HEK293T (cell line): ENCODE data around the gene APBA3.

ENCODE experiments used
- CTCF ChIA-PET: fragments of 350-600 bp; formaldehyde crosslinking; extraction: SDS; loops from one replicate; lab custom pipeline; 2021; ENCODE audit warnings: antibody characterized with exemption, inconsistent platforms; lab: Yijun Ruan, JAX
- POLR2A ChIA-PET: fragments of 350-600 bp; formaldehyde crosslinking; extraction: SDS; loops from one replicate; lab custom pipeline; 2020; ENCODE audit warnings: antibody characterized with exemption, inconsistent platforms; lab: Yijun Ruan, JAX
- DNase-seq: peaks from one replicate; pipeline ENCODE4 v3.0.0; 2012; ENCODE audit warnings: mixed read lengths; ENCODE audit errors: extremely low spot score
- ARNT ChIP-seq: fragments of 450-650 bp; IDR thresholded peaks from 2 replicates; pipeline ENCODE4 v1.6.1; 2017; ENCODE audit warnings: mild to moderate bottlenecking
- BHLHE40 ChIP-seq: fragments of 450-650 bp; IDR thresholded peaks from 2 replicates; pipeline ENCODE4 v1.6.1; 2016; ENCODE audit warnings: mild to moderate bottlenecking, moderate library complexity, borderline replicate concordance
- CTBP1 ChIP-seq: fragments of 450-650 bp; IDR thresholded peaks from 2 replicates; pipeline ENCODE4 v1.6.1; 2016; ENCODE audit warnings: borderline replicate concordance
- ELF4 ChIP-seq: fragments of 450-650 bp; IDR thresholded peaks from 2 replicates; pipeline ENCODE4 v1.6.1; 2017; ENCODE audit warnings: antibody characterized with exemption
- FOXA1 ChIP-seq: fragments of 450-650 bp; IDR thresholded peaks from 2 replicates; pipeline ENCODE4 v1.6.1; 2016; ENCODE audit warnings: mild to moderate bottlenecking
- FOXK2 ChIP-seq: fragments of 450-650 bp; IDR thresholded peaks from 2 replicates; pipeline ENCODE4 v1.6.1; 2016; ENCODE audit warnings: mild to moderate bottlenecking
- FOXM1 ChIP-seq: fragments of 450-650 bp; IDR thresholded peaks from 2 replicates; pipeline ENCODE4 v1.6.1; 2017; ENCODE audit warnings: mild to moderate bottlenecking, borderline replicate concordance
- HDGF ChIP-seq: fragments of 450-650 bp; IDR thresholded peaks from 2 replicates; pipeline ENCODE4 v1.6.1; 2017; ENCODE audit warnings: antibody characterized with exemption, borderline replicate concordance
- L3MBTL2 ChIP-seq: fragments of 450-650 bp; conservative IDR thresholded peaks from 2 replicates; pipeline ENCODE4 v1.6.1; 2016; ENCODE audit warnings: mild to moderate bottlenecking
- LEF1 ChIP-seq: fragments of 450-650 bp; IDR thresholded peaks from 2 replicates; pipeline ENCODE4 v1.6.1; 2017; ENCODE audit warnings: mild to moderate bottlenecking, borderline replicate concordance
- NFRKB ChIP-seq: fragments of 450-650 bp; IDR thresholded peaks from 2 replicates; pipeline ENCODE4 v1.6.1; 2016; ENCODE audit warnings: mild to moderate bottlenecking, moderate library complexity
- SP1 ChIP-seq: fragments of 450-650 bp; IDR thresholded peaks from 2 replicates; pipeline ENCODE4 v1.6.1; 2017
- SUZ12 ChIP-seq: fragments of 450-650 bp; IDR thresholded peaks from 2 replicates; pipeline ENCODE4 v1.6.1; 2016; ENCODE audit warnings: mild to moderate bottlenecking
- TARDBP ChIP-seq: fragments of 450-650 bp; IDR thresholded peaks from 2 replicates; pipeline ENCODE4 v1.6.1; 2016
- ZNF384 ChIP-seq: fragments of 450-650 bp; IDR thresholded peaks from 2 replicates; pipeline ENCODE4 v1.6.1; 2016
- TF ChIP-seq, protein P1 (sequence below): fragments of 450-650 bp; IDR thresholded peaks from 2 replicates; pipeline ENCODE4 v1.6.1; 2016

The APBA3 gene

DNA sequence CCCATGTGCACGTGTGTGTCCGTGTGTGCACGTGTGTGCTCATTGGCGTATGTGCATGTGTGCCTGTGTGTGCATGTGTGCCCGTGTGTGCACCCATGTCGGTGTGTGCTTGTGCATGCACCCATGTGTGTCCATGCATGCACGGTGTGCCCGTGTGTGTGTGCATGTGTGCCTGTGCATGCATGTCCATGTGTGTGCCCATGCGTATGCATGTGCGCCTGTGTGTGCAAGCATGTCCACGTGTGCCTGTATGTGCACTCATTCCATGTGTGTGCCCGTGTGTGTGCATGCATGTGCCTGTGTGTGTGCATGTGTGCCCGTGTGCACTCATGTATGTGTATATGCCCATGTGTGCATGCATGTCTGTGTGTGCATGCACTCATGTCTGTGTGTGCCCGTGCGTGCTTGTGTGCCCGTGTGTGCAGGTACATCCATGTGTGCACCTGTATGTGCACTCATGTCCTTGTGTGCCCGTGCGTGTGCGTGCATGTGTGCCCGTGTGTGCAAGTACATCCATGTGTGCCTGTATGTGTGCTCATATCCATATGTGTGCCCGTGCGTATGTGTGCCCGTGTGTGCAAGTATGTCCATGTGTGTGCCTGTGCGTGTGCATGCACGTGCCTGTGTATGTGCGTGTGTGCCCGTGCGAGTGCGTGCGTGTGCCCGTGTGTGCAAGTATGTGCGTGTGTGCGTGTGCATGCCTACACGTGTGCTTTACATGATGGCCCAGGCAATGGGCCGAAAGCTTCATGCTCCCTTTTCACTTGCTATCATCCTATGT, 46.3 kb upstream of the APBA3 start:
- DNase-seq, result no peak
- ChIA-PET POLR2A (no interaction called here), CTCF (no interaction called here)
- TF ChIP-seq ELF4 (no peak), CTBP1 (no peak), FOXK2 (no peak), NFRKB (no peak), LEF1 (no peak), ZNF384 (no peak), FOXA1 (no peak), BHLHE40 (no peak), FOXM1 (no peak)

DNA sequence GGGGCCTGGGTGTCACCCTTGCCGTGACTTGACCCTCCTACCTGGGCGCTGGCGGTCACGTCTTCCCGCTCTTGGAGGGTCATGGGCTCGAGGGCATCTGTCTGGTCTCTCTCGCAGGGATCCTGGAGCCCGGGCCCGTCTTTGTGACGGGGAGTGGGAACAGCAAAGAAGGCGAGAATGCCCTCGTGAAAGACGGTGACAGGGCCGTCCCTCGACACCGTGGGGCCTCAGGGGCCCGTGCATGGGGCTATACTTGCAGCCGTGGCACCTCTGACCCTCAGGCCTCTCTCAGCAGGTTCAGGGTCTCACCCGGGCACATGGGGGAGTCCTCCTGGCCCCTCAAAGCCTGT, 45.6 kb upstream of the APBA3 start:
- no peak for TF ChIP-seq BHLHE40
- TF ChIP-seq ZNF384, result no peak
- TF ChIP-seq SP1, result no peak
- TF ChIP-seq CTBP1, result no peak
- no peak for TF ChIP-seq FOXM1
- TF ChIP-seq FOXK2, result no peak
- no peak for TF ChIP-seq ARNT
- TF ChIP-seq NFRKB, result no peak
- TF ChIP-seq, protein P1, sequence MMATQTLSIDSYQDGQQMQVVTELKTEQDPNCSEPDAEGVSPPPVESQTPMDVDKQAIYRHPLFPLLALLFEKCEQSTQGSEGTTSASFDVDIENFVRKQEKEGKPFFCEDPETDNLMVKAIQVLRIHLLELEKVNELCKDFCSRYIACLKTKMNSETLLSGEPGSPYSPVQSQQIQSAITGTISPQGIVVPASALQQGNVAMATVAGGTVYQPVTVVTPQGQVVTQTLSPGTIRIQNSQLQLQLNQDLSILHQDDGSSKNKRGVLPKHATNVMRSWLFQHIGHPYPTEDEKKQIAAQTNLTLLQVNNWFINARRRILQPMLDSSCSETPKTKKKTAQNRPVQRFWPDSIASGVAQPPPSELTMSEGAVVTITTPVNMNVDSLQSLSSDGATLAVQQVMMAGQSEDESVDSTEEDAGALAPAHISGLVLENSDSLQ, result no peak
- TF ChIP-seq ELF4, result no peak
- no peak for TF ChIP-seq FOXA1
- TF ChIP-seq SUZ12, result no peak
- no peak for TF ChIP-seq L3MBTL2
- no peak for TF ChIP-seq TARDBP
- no peak for TF ChIP-seq LEF1
- no peak for TF ChIP-seq HDGF
- DNase-seq, result no peak
- ChIA-PET CTCF (no interaction called here), POLR2A (no interaction called here)

DNA sequence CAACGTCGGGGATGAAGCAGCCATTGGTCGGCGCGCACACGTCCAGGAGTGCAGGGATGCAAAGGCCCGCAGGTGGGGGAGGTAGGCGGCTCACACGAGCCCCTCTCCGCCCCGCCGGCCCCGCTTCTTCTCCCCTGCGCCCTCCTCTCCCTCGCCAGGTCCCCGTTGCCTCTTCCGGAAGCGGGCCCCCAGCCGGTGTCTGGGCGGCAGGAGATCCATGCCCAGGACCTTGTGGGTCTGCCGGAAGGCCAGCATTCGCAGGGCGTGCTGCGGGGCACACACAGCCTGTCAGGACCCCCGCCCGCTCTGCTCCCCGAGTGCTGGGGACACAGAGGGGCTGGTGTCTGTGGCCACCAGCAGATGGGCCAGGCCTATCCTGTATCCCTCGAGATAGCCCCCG, 44.4 kb upstream of the APBA3 start:
- ChIA-PET CTCF (no interaction called here), POLR2A (no interaction called here)
- DNase-seq, result no peak
- no peak for TF ChIP-seq LEF1
- no peak for TF ChIP-seq NFRKB
- TF ChIP-seq ZNF384, result no peak
- no peak for TF ChIP-seq ARNT
- TF ChIP-seq FOXA1, result no peak
- TF ChIP-seq FOXK2, result no peak
- no peak for TF ChIP-seq HDGF
- TF ChIP-seq TARDBP, result no peak
- TF ChIP-seq CTBP1, result no peak
- TF ChIP-seq SP1, result no peak
- TF ChIP-seq, protein P1, result no peak
- no peak for TF ChIP-seq L3MBTL2
- no peak for TF ChIP-seq SUZ12

DNA sequence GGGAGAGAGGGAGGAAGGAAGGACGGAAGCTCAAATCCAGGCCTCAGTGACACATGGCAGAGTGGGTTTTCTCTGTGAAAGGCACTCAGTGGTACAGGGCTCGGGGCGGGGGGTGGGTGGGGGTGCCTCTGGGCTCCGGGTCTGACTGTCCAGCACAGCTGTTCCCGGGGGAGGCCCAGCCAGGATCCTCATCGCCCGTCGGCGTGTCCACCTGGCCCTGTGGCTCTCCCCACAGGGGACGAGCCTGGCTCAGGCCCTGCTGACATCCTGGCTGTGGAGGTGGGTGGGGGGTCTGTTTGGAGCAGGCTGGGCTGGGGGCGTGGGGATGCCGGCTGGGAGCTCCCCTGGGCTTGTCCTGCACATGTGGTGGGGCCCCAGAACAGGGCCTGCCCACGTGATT, 42.9 kb upstream of the APBA3 start:
- TF ChIP-seq CTBP1 (no peak), FOXK2 (no peak), LEF1 (no peak), BHLHE40 (no peak), TARDBP (no peak), L3MBTL2 (no peak)
- TF ChIP-seq, protein P1, result no peak
- ChIA-PET POLR2A (interaction anchor here (0.9 kb wide), 1 partner anchor 42 kb away, joined by 3 read pairs; the partner anchor contains the start of gene MRPL54), CTCF (no interaction called here)
- DNase-seq, result no peak

DNA sequence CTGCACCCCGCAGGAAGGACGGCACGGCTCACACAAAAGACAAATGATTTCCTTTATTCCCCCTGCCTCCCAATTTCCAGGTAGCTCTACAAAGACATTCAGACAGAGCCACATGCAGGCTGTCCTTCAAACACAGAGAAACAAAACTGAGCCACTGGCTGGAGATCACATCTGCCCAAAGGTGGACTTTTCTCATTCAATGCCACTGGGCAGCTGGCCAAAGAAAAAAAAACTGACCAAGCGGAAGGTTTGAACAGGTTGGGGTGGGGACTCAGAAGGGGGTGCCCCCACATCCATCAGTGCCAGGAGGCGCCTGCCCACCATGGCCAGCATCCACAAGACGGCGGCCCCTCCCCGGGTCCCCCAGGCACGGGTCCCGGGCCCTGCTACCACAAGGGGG, 42.5 kb upstream of the APBA3 start:
- POLR2A ChIA-PET, result no interaction called here
- no peak for TF ChIP-seq NFRKB
- no peak for TF ChIP-seq LEF1
- no peak for TF ChIP-seq SUZ12
- TF ChIP-seq FOXK2, result no peak
- no peak for TF ChIP-seq HDGF
- TF ChIP-seq CTBP1, result no peak
- no peak for TF ChIP-seq FOXM1
- no peak for TF ChIP-seq BHLHE40
- TF ChIP-seq ZNF384, result no peak
- TF ChIP-seq L3MBTL2, result no peak
- no peak for TF ChIP-seq SP1
- TF ChIP-seq, protein P1, result no peak
- CTCF ChIA-PET, result no interaction called here

DNA sequence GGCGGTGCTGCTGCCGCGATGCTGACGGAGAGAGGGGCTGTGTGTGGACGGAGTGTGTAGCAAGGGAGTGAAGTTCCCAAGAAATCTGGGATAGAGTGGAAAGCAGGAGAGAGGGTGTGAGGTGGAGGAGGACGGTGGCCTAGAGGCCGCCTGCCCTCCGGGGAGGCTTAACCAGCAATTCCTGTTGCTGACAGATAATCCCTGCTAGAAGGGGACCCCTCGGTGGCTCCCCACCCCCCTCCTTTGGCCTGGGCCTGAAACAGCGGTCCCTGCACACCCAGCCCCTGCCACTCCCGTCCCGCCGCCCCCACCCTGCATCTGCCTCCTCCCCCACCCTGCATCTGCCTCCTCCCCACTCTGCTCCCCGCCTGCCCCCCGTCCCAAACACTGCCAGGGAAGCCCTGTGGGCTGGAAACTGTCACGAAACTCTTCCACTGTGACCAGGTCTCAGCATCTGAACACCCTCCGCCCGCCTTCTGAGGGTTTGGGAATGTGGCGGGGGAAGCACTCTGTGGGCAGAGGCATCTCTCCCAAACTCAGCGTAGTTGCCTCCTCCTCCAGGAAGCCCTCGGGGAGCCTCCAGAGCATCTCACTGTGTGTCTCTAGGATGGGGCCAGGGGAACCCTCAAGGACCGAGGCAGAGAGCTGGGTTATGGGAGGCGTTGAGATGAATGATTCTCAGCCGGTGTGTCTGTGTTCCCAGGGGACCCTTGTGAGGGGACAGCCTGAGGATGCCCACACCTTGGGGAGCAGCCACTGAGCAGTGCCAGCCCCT, 41.8 kb upstream of the APBA3 start:
- TF ChIP-seq BHLHE40, result no peak
- TF ChIP-seq ZNF384, result no peak
- no peak for TF ChIP-seq TARDBP
- no peak for TF ChIP-seq HDGF
- no peak for DNase-seq
- POLR2A ChIA-PET, result no interaction called here
- CTCF ChIA-PET, result no interaction called here

More for the DNA sequence above, 42.5 kb upstream of the APBA3 start:
- DNase-seq, result no peak
